ENCODE results near the gene MDFIC.

Gene MDFIC

DNA sequence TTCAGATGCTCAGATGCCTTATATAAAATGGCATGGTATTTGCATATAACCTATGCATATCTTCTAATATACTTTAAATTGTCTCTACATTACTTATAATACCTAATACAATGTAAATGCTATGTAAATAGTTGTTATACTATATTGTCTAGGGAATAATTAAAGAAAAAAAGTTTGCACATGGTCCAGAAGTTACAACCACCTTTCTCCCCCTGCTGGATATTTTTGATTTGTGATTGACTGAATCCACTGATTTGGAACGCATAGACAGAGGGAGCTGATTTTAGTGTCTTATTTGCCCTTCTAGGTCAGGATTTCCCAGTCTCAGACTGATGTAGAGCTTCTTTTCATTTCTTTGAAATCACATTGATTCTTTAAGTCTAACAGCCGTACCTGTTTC lies 31.8 kb downstream of the MDFIC start:
- no peaks in the 10 kb centered on the region for H3K79me2 ChIP-seq (ENCODE audit: insufficient read depth, low read length)
- H3K4me1 ChIP-seq (ENCODE audit: insufficient read depth, low read length, poor library complexity, severe bottlenecking): no peaks in the 10 kb centered on the region
- H2AFZ ChIP-seq (ENCODE audit: low read length): no peak overlapping the region
- no peaks in the 10 kb centered on the region for H3K9me3 ChIP-seq (ENCODE audit: insufficient read depth, low read depth, low read length)
- H3K27me3 ChIP-seq (ENCODE audit: insufficient read depth, low read length, poor library complexity, severe bottlenecking): no peaks in the 10 kb centered on the region
- H3K9me2 ChIP-seq (replicated peaks; ENCODE audit: low read depth, low read length): no peaks in the 10 kb centered on the region
- H3K9ac ChIP-seq (ENCODE audit: low read depth, low read length, poor library complexity, severe bottlenecking): no peak overlapping the region
- H3K4me2 ChIP-seq (ENCODE audit: low read depth, low read length, poor library complexity, severe bottlenecking): no peak overlapping the region
- TF ChIP-seq, protein P1, sequence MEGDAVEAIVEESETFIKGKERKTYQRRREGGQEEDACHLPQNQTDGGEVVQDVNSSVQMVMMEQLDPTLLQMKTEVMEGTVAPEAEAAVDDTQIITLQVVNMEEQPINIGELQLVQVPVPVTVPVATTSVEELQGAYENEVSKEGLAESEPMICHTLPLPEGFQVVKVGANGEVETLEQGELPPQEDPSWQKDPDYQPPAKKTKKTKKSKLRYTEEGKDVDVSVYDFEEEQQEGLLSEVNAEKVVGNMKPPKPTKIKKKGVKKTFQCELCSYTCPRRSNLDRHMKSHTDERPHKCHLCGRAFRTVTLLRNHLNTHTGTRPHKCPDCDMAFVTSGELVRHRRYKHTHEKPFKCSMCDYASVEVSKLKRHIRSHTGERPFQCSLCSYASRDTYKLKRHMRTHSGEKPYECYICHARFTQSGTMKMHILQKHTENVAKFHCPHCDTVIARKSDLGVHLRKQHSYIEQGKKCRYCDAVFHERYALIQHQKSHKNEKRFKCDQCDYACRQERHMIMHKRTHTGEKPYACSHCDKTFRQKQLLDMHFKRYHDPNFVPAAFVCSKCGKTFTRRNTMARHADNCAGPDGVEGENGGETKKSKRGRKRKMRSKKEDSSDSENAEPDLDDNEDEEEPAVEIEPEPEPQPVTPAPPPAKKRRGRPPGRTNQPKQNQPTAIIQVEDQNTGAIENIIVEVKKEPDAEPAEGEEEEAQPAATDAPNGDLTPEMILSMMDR (conservative IDR thresholded peaks at IDR 0.05; ENCODE audit: low read length): no peak
- TF ChIP-seq EZH2phosphoT487 (IDR thresholded peaks at IDR 0.05; ENCODE audit: borderline replicate concordance): no peak
- no peaks in the 10 kb centered on the region for H4K20me1 ChIP-seq (ENCODE audit: insufficient read depth, low read length, poor library complexity, severe bottlenecking)
- H3K4me3 ChIP-seq (ENCODE audit: low read length, poor library complexity, severe bottlenecking): no peak overlapping the region
- H3K36me3 ChIP-seq (ENCODE audit: insufficient read depth, low read length): no peaks in the 10 kb centered on the region
- H3F3A ChIP-seq (ENCODE audit: low read depth): no peaks in the 10 kb centered on the region

DNA sequence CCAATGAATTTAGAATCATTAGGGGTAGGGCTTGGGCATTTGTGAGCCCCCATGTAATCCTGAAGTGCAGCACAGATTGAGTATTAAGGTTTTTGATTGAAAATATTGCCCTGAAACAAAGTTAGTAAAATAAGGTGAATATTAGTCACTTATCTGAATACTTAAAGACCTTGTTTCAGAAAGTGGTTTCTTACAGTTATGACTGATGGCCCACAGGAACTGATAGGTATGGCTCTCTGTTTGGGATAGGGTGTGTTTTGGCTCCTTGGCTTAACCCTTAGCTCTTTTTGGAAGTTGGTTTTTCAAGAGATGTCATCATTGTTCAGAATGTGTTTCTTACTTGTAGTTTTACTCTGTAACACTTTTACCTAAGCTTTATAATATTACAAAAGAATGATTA lies 34.8 kb downstream of the MDFIC start:
- no peak overlapping the region for H2AFZ ChIP-seq (ENCODE audit: low read length)
- no peaks in the 10 kb centered on the region for H3K9me3 ChIP-seq (ENCODE audit: insufficient read depth, low read depth, low read length)
- H3K79me2 ChIP-seq (ENCODE audit: insufficient read depth, low read length): no peaks in the 10 kb centered on the region
- no peak overlapping the region for H3K9ac ChIP-seq (ENCODE audit: low read depth, low read length, poor library complexity, severe bottlenecking)
- H4K20me1 ChIP-seq (ENCODE audit: insufficient read depth, low read length, poor library complexity, severe bottlenecking): no peaks in the 10 kb centered on the region
- no peak overlapping the region for H3K4me3 ChIP-seq (ENCODE audit: low read length, poor library complexity, severe bottlenecking)
- no peaks in the 10 kb centered on the region for H3K9me2 ChIP-seq (replicated peaks; ENCODE audit: low read depth, low read length)
- no peak overlapping the region for H3K4me2 ChIP-seq (ENCODE audit: low read depth, low read length, poor library complexity, severe bottlenecking)
- no peaks in the 10 kb centered on the region for H3K36me3 ChIP-seq (ENCODE audit: insufficient read depth, low read length)
- TF ChIP-seq, protein P1 (conservative IDR thresholded peaks at IDR 0.05; ENCODE audit: low read length): no peak
- TF ChIP-seq EZH2phosphoT487 (IDR thresholded peaks at IDR 0.05; ENCODE audit: borderline replicate concordance): no peak
- no peaks in the 10 kb centered on the region for H3K27me3 ChIP-seq (ENCODE audit: insufficient read depth, low read length, poor library complexity, severe bottlenecking)
- no peaks in the 10 kb centered on the region for H3K4me1 ChIP-seq (ENCODE audit: insufficient read depth, low read length, poor library complexity, severe bottlenecking)
- no peaks in the 10 kb centered on the region for H3F3A ChIP-seq (ENCODE audit: low read depth)

- no peak overlapping the region for H3K4me2 ChIP-seq (ENCODE audit: low read depth, low read length, poor library complexity, severe bottlenecking)
Observed at GRCh38 chr7:114957444-114957843, 35.5 kb downstream of the MDFIC start.

More at GRCh38 chr7:114957444-114957843, 35.5 kb downstream of the MDFIC start:
- H3F3A ChIP-seq (ENCODE audit: low read depth): no peaks in the 10 kb centered on the region
- H3K79me2 ChIP-seq (ENCODE audit: insufficient read depth, low read length): no peaks in the 10 kb centered on the region
- no peak overlapping the region for H3K4me3 ChIP-seq (ENCODE audit: low read length, poor library complexity, severe bottlenecking)
- H3K4me1 ChIP-seq (ENCODE audit: insufficient read depth, low read length, poor library complexity, severe bottlenecking): no peaks in the 10 kb centered on the region
- H3K9me3 ChIP-seq (ENCODE audit: insufficient read depth, low read depth, low read length): no peaks in the 10 kb centered on the region
- no peak overlapping the region for H2AFZ ChIP-seq (ENCODE audit: low read length)
- no peak overlapping the region for H3K9ac ChIP-seq (ENCODE audit: low read depth, low read length, poor library complexity, severe bottlenecking)
- H3K36me3 ChIP-seq (ENCODE audit: insufficient read depth, low read length): no peaks in the 10 kb centered on the region
- H4K20me1 ChIP-seq (ENCODE audit: insufficient read depth, low read length, poor library complexity, severe bottlenecking): no peaks in the 10 kb centered on the region
- H3K9me2 ChIP-seq (replicated peaks; ENCODE audit: low read depth, low read length): no peaks in the 10 kb centered on the region
- TF ChIP-seq EZH2phosphoT487 (IDR thresholded peaks at IDR 0.05; ENCODE audit: borderline replicate concordance): no peak
- TF ChIP-seq, protein P1 (conservative IDR thresholded peaks at IDR 0.05; ENCODE audit: low read length): no peak
- no peaks in the 10 kb centered on the region for H3K27me3 ChIP-seq (ENCODE audit: insufficient read depth, low read length, poor library complexity, severe bottlenecking)

Data from Loucy (cell line).